Transverse colon (tissue), 4 donors: ENCODE data around the gene SLC10A3.

Experiments
- CTCF ChIP-seq, 5 experiments: fragments of 200-600 bp in 3 of 5; fragments of 450-650 bp in 2 of 5; sonication (generic) in 3 of 5; IDR thresholded peaks; 1 replicate in 2 of 5; 2 replicates in 3 of 5; pipeline ENCODE4 v1.5.1; 2016 to 2017; ENCODE audit warnings: antibody characterized with exemption in 5 of 5, inconsistent platforms in 3 of 5, mild to moderate bottlenecking in 2 of 5, moderate library complexity in 1 of 5
- EP300 ChIP-seq: sonication (generic); formaldehyde crosslinking; IDR thresholded peaks from one replicate; pipeline ENCODE4 v1.6.1; 2017; ENCODE audit warnings: antibody characterized with exemption, low read depth
- POLR2A ChIP-seq: fragments of 450-650 bp; IDR thresholded peaks from one replicate; pipeline ENCODE4 v1.6.1; 2016; ENCODE audit warnings: antibody characterized with exemption, mild to moderate bottlenecking, moderate library complexity
- POLR2AphosphoS5 ChIP-seq, 3 donors: sonication (generic); formaldehyde crosslinking; IDR thresholded peaks; one replicate each; pipeline ENCODE4 v1.6.1; 2016; ENCODE audit warnings: antibody characterized with exemption in 3 of 3

- TF ChIP-seq CTCF (IDR thresholded peaks at IDR 0.05) (no peak), EP300 (no peak), POLR2A (no peak), POLR2AphosphoS5 (IDR thresholded peaks at IDR 0.05) (no peak)
These were observed 1.2 kb downstream of the SLC10A3 start for GRCh38 chrX:154489182-154489581.
